Epithelial cell of esophagus (primary cell): ENCODE measurements around the gene ARID5A.

ENCODE experiments used
- DNase-seq: peaks from one replicate; pipeline ENCODE4 v3.0.0; 2010; ENCODE audit warnings: low read depth
- H3K4me3 ChIP-seq: 2 replicates; pipeline ENCODE4 v1.5.1; 2011; ENCODE audit warnings: mild to moderate bottlenecking, low read length, control low read depth
- TF ChIP-seq, protein P1 (sequence below): IDR thresholded peaks from 2 replicates; pipeline ENCODE4 v1.5.1; 2011; ENCODE audit warnings: low read depth, mild to moderate bottlenecking, low read length, control low read depth, inconsistent platforms; ENCODE audit not compliant: insufficient read depth; ENCODE audit errors: missing control alignments

Gene ARID5A

DNA sequence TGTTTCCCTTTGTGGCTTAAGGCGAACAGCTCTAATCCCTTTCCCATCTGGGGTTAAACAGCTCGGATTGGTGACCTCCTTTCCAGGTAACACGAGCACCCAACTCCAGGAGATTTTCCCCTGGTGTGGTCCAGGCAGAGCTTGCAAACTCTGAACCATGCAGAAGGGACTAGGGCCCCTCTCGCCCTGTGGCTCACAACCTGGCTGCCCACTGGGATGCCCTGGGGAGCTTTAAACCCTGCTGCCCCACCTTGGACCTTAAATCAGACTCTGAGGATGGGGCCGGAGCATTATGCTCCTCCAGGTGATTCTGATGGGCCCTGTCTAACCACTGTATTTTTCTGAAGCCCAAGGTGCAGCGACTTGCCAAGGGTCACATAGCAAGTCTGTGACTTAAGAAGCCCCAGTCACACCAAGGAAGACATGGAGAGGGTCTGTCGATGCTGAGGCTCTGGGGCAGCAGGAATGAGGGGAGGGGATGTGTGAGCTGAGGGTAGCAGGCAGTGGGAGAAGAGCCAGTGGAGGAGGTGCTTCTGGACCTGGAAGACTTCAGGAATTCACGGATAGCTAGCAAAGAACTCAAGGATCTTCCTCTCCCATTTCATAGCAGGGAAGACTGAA lies 5.9 kb downstream of the ARID5A start:
- H3K4me3 ChIP-seq: no peak overlapping the region
- TF ChIP-seq, protein P1, sequence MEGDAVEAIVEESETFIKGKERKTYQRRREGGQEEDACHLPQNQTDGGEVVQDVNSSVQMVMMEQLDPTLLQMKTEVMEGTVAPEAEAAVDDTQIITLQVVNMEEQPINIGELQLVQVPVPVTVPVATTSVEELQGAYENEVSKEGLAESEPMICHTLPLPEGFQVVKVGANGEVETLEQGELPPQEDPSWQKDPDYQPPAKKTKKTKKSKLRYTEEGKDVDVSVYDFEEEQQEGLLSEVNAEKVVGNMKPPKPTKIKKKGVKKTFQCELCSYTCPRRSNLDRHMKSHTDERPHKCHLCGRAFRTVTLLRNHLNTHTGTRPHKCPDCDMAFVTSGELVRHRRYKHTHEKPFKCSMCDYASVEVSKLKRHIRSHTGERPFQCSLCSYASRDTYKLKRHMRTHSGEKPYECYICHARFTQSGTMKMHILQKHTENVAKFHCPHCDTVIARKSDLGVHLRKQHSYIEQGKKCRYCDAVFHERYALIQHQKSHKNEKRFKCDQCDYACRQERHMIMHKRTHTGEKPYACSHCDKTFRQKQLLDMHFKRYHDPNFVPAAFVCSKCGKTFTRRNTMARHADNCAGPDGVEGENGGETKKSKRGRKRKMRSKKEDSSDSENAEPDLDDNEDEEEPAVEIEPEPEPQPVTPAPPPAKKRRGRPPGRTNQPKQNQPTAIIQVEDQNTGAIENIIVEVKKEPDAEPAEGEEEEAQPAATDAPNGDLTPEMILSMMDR: no peak
- DNase-seq: no peak

DNA sequence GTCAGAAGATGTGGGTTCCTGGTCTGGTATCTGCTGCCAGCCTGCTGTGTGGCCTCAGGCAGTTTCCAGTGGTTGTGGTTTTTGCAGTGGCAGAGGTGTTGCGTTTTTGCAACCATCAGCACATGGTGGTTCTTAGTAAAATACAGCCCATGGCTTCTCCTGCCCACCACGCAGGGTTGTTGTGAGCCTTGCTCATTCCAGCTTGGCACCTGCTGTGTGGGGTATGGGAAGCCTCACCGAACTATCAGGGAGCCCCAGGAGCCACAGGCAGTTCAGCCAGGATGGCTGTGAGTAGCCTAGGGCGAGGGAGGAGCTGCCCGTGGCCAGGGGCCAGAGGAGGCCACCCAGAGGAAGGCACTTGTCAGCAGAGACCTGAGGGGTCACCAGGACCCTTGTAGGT lies 9.8 kb downstream of the ARID5A start:
- H3K4me3 ChIP-seq: no peak overlapping the region
- DNase-seq: no peak
- TF ChIP-seq, protein P1: no peak

DNA sequence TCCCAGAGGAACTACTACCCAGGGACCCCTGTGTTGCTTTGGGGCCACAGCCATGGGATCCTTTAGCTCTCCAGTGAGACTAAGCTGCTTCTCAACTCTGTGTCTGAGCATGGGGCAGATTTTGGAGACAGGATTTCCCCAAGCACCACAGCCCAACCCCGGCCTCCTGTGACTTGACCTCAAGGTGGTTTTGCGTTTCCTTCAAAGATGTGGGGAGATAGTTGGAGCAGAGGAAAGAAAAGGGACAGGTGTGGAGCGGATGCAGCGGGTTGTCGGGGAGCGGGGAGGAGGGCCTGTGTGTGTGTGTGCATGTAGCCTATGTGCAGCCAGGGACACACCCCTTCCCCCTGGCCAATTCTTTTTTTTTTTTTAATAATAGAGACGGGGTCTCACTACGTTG lies 10.2 kb downstream of the ARID5A start:
- no peak overlapping the region for H3K4me3 ChIP-seq
- no peak for DNase-seq
- TF ChIP-seq, protein P1: no peak

DNA sequence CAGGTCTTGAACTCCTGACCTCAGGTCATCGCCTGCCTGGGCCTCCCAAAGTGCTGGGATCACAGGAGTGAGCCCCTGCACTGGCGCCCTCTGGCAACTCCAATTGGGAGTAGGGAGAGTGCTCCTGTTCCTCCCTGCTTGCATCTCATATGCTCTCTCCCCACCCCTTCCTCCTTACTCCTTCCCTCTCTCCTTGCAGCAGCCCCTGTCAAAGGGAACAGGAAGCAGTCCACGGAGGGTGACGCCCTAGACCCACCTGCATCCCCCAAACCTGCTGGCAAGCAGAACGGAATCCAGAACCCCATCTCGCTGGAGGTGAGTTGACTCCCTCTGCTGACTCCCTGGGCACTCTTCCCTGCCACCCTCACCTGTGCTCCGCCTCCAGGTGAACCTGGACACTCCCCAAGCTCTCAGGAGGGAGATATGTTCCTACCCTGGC lies 10.7 kb downstream of the ARID5A start:
- DNase-seq: no peak
- TF ChIP-seq, protein P1: no peak
- no peak overlapping the region for H3K4me3 ChIP-seq

DNA sequence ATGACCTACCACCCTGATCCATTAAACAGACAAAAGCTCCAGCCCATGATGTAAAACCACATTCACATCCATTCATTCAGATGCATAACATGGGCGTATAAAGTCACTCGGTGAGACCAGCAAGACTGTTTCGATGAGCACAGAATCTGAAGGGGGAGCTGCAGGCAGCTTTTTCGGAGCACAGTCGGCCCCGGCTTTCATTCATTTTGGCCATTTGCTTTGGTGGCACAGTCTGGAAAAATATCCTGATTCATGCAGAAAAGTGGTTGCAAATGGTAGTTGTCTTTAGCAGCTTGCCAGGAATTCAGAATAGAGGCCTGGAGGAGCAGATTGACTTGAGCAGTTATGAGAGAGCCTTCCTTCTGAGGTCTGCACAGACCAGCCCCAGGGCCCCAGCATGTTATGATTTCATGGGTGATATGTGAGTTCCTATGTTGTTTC lies 11.2 kb downstream of the ARID5A start:
- TF ChIP-seq, protein P1: no peak
- no peak for DNase-seq
- no peak overlapping the region for H3K4me3 ChIP-seq

DNA sequence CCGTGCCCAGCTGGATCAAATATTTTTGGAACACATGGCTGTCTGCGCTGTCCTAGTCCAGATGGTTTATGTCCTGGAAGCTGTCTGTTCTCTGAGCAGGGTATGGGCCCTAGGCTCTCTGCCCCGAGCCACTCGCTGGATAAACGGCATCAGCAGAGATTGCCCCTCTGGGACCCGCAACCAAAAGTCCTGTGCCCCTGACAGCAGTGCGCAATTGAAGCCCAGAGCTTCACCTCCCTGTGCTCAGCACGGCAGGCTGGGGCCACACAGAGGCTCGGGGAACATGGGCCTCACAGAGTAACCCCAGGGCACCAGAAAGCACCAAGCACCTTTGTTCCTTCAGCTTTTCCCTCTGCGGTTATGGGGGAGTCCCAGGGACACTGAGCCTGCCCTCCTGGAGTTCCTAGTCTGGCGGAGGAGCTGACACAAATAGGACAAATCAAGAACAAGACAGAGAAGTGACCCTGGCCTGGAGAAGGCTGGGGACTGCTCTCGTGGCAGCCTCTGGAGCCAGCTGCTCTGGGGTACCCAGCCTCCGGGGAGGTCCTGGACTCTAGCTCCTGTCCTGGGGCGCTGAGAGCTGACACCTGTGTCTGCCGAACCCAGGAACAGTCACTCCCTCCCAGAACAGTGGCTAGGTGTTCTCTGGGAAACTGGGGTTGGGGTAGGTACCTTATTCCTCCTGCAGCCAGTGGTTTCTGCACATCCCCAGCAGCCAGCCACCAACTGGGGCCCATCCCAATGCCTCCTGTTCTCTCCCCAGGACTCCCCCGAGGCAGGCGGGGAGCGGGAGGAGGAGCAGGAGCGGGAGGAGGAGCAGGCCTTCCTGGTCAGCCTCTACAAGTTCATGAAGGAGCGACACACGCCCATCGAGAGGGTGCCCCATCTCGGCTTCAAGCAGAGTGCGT lies 12.3 kb downstream of the ARID5A start:
- DNase-seq: no peak
- no peak overlapping the region for H3K4me3 ChIP-seq
- TF ChIP-seq, protein P1: no peak

DNA sequence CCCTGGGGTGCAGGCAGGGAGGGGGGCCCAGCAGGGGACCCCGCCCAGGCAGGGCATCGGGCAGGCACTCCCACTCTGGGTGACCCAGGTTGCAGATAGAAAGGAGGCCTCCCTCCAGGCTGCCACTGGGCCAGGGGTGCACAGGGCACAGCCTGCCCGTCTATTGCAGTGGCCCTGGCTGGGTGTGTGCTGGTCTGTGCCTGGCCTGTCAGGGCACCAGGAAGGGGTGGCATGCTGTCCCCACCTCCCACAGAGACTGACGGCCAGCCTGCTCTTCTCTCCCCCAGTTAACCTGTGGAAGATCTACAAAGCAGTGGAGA lies 12.9 kb downstream of the ARID5A start:
- DNase-seq: no peak
- no peak overlapping the region for H3K4me3 ChIP-seq
- TF ChIP-seq, protein P1: no peak
